GM12891 (cell line): ENCODE results near the gene MSI2.

ENCODE experiments used
- POLR2A ChIP-seq: IDR thresholded peaks from 2 replicates; pipeline ENCODE4 v1.6.1; 2011; ENCODE audit warnings: low read depth, low read length, control low read depth
- POLR2AphosphoS5 ChIP-seq: IDR thresholded peaks from 2 replicates; pipeline ENCODE4 v1.6.1; 2011; ENCODE audit warnings: low read depth, low read length, control low read depth

GRCh38 chr17:57541049-57541448 lies 284.7 kb downstream of the MSI2 start:
- TF ChIP-seq POLR2A, result no peak
- TF ChIP-seq POLR2AphosphoS5, result no peak
